Fibroblast of pulmonary artery (primary cell): ENCODE results near the gene ARHGAP24.

ENCODE experiments used
- DNase-seq: peaks from one replicate; pipeline ENCODE4 v3.0.0-alpha.2; 2010; ENCODE audit warnings: low read depth
- H3K4me3 ChIP-seq: replicated peaks from 2 replicates; pipeline ENCODE4 v1.5.1; 2011; ENCODE audit warnings: low read depth, mild to moderate bottlenecking, control low read depth, low read length, moderate library complexity
- TF ChIP-seq, protein P1 (sequence below): IDR thresholded peaks from 2 replicates; pipeline ENCODE4 v1.5.1; 2011; ENCODE audit warnings: mild to moderate bottlenecking, control low read depth, low read length, inconsistent platforms; ENCODE audit errors: missing control alignments

ARHGAP24 gene

GRCh38 chr4:86034616-86035015 lies 559.7 kb downstream of the ARHGAP24 start:
- H3K4me3 ChIP-seq, result no peak overlapping the region
- TF ChIP-seq, protein P1, sequence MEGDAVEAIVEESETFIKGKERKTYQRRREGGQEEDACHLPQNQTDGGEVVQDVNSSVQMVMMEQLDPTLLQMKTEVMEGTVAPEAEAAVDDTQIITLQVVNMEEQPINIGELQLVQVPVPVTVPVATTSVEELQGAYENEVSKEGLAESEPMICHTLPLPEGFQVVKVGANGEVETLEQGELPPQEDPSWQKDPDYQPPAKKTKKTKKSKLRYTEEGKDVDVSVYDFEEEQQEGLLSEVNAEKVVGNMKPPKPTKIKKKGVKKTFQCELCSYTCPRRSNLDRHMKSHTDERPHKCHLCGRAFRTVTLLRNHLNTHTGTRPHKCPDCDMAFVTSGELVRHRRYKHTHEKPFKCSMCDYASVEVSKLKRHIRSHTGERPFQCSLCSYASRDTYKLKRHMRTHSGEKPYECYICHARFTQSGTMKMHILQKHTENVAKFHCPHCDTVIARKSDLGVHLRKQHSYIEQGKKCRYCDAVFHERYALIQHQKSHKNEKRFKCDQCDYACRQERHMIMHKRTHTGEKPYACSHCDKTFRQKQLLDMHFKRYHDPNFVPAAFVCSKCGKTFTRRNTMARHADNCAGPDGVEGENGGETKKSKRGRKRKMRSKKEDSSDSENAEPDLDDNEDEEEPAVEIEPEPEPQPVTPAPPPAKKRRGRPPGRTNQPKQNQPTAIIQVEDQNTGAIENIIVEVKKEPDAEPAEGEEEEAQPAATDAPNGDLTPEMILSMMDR, result no peak
- DNase-seq, result peak; percentile 66

DNA sequence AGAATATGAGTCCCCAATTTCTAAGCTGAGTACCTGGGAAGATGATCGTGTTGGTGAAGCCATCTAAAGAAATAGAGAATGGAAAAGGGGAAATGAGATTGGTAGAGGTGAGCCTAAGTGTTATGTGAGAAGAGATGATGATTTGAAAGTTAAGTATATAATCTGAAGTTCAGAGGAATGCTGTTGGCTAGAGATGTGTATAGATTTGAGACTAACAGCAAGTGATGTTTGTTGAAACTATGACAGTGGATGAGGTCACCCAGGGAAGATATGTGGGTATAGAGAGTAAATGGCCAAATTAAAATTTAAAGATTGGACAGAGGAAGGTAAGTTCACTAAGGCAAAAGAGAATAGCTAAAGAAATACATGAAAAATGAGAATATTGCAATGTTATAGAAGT lies 560.7 kb downstream of the ARHGAP24 start:
- TF ChIP-seq, protein P1, result no peak
- H3K4me3 ChIP-seq, result no peak overlapping the region
- no peak for DNase-seq

DNA sequence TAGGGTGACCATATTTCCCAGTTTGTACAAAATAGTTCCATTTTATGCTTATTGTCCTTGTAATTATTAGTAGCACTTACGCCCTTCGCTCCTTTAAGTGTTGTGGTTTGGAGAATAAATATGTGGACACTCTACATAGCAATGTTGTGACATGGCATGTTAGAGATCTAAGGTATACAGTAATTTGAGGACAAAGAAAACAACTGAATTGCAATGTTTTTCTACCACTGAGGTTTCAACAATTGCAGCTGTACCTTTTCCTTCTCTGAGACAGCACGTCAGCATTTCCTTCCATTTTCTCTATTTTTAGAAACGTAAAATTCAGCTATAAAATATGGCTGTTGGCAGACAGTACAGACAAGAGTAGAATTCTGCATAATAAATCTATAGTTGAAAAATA lies 561.8 kb downstream of the ARHGAP24 start:
- TF ChIP-seq, protein P1, result no peak
- peak; percentile 75 for DNase-seq

DNA sequence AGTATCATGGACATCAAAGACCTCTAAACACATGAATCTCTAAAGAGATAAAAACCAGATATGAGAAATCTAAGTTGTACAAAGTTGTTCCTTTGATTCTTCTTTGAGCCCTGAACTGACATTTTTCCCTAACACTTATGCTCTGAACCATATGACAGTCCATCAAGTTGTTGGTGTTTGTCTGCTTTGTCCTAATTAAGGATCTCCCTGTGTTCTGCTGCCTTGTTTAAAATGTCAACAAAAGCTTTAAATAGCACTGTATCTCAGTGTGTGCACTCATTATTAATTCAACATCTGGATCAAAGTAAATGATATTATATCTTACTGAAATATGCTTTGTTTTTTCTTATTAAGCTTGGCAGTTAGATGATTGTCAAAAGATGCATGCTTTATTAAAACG lies 563.1 kb downstream of the ARHGAP24 start:
- TF ChIP-seq, protein P1, result no peak
- DNase-seq, result no peak
- H3K4me3 ChIP-seq, result no peak overlapping the region

More for the DNA sequence above, 561.8 kb downstream of the ARHGAP24 start:
- no peak overlapping the region for H3K4me3 ChIP-seq

- TF ChIP-seq, protein P1, result peak; percentile 54
- peak; percentile 81 for DNase-seq
- H3K4me3 ChIP-seq, result no peak overlapping the region
These were observed 569.0 kb downstream of the ARHGAP24 start for GRCh38 chr4:86043755-86044592.

- TF ChIP-seq, protein P1, result no peak
These were observed 569.6 kb downstream of the ARHGAP24 start for GRCh38 chr4:86044593-86044985.

GRCh38 chr4:86048426-86048825 lies 573.5 kb downstream of the ARHGAP24 start:
- DNase-seq, result no peak
- TF ChIP-seq, protein P1, result no peak

More at GRCh38 chr4:86044593-86044985, 569.6 kb downstream of the ARHGAP24 start:
- no peak for DNase-seq
- no peak overlapping the region for H3K4me3 ChIP-seq

More at GRCh38 chr4:86048426-86048825, 573.5 kb downstream of the ARHGAP24 start:
- no peak overlapping the region for H3K4me3 ChIP-seq
